Right lobe of liver (tissue), 6 donors: Measurements from ENCODE around the gene SPTLC3. TPM values are rescaled to one million over a fixed set of nuclear protein-coding genes. Genes with fewer than 3 reads are reported as not detected.
A peak's percentile ranks its signal among the peaks of the same experiment; 100 is the strongest.

Source experiments
- ATAC-seq, 4 donors: fragments of 200-7000 bp; cut with Tn5 transposase; one replicate each; pipeline ENCODE4 v1.9.1; 2020; ENCODE audit warnings: mild to moderate bottlenecking in 4 of 4, moderate library complexity in 4 of 4
- DNase-seq, 3 donors: peaks; one replicate each; pipeline ENCODE4 v3.0.0-alpha.2; 2020
- H3K27ac ChIP-seq, 3 donors: fragments of 200-600 bp; one replicate each; pipeline ENCODE4 v1.8.0; 2022
- H3K27me3 ChIP-seq, 2 donors: fragments of 200-600 bp; one replicate each; pipeline ENCODE4 v1.8.0; 2022
- H3K36me3 ChIP-seq, 4 donors: fragments of 200-600 bp; sonication (generic) in 1 of 4; one replicate each; pipeline versions ENCODE4 v1.5.1 to v1.8.0; 2017 to 2022; ENCODE audit warnings: control low read depth in 1 of 4
- H3K4me1 ChIP-seq, 4 donors: fragments of 200-600 bp; sonication (generic) in 1 of 4; one replicate each; pipeline versions ENCODE4 v1.5.1 to v1.8.0; 2017 to 2022; ENCODE audit warnings: control low read depth in 1 of 4
- H3K4me3 ChIP-seq, 3 donors: fragments of 200-600 bp; one replicate each; pipeline ENCODE4 v1.8.0; 2022
- H3K9me3 ChIP-seq, 4 donors: fragments of 200-600 bp; sonication (generic) in 1 of 4; one replicate each; pipeline versions ENCODE4 v1.5.1 to v1.8.0; 2017 to 2022; ENCODE audit warnings: control low read depth in 1 of 4
- POLR2A ChIP-seq: fragments of 450-650 bp; IDR thresholded peaks from one replicate; pipeline ENCODE4 v1.6.1; 2017; ENCODE audit warnings: antibody characterized with exemption, mild to moderate bottlenecking
- whole genome bisulfite sequencing: methylation state at CpG from one replicate; pipeline ENCODE4 v1.1.6; 2018; ENCODE audit warnings: low coverage, low lambda C conversion rate; ENCODE audit not compliant: insufficient coverage; ENCODE audit errors: missing lambda C conversion rate; 5-methylcytosine and 5-hydroxymethylcytosine counted together
- intact Hi-C, 2 donors: fragments of 100-400 bp; cut with DNase I; formaldehyde crosslinking; loops; one replicate each; pipeline versions ENCODE4 v1.11.2 to v1.14.1; 2022
- total RNA-seq, 6 experiments: library from RNA; depleted of rRNA in 2 of 6; stranded (reverse); fragments of >200 nt in 2 of 6; fragmentation: NEBNext Ultra II Directional in 3 of 6; extraction: Animal tissue kit (Norgen Biotek cat#: 25700) in 3 of 6; gene quantifications; one replicate each; pipeline versions ENCODE4 v1.1.0 to v1.2.4, GENCODE V29; 2016 to 2023
- TF ChIP-seq, protein P1 (sequence below), 4 donors: fragments of 200-600 bp in 3 of 4; fragments of 450-650 bp in 1 of 4; IDR thresholded peaks; one replicate each; pipeline versions ENCODE4 v1.5.1 to v1.8.0; 2016 to 2022; ENCODE audit warnings: antibody characterized with exemption in 4 of 4, mild to moderate bottlenecking in 2 of 4
- donor health status: DM: no; HTN: yes; CAD: no.
- donor health status: DM: no; HTN: no; CAD: no.
- donor health status: DM: no; HTN: no; CAD: no.
- donor health status: DM: no; HTN: yes; CAD: no.
- donor health status: DM: no; HTN: yes; CAD: no.

The SPTLC3 gene
- total RNA-seq, 6 experiments from 2014 or later: 16.4 to 25.6 (median 24.8) TPM

DNA sequence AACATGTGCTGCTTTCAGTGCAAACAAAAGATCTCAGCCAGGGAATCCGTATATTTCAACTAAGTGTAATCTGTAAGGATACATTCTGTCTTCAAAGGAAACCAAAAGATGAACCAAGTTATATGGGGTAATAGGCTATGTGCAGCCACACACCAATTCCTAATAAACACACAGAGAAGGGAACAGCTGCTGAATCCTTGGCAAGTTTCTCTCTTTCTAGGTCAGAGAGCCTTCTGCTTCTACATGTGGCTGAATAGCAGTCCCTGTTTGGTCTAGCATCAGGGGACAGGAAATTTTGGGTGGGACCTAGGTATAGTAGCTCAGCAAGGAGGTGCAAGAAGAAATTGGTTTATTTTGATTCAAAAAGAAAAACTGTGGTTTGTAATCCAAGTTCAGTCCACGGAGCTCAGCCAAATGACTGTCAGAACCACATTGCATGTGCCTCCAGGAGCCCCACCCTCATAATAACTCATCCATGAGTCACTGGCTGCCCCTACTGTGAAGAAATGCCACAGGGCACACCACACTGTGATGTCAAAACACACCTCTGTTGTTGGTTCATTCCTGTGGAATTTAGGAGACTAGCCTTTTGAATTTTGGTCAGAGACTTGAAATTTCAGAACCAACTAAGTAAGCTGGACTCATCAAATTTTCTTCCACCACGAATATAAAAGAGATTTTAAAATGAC is 21.1 kb downstream of the SPTLC3 start:
- Histone ChIP-seq H3K27ac (no peak overlapping the region), H3K4me3 (no peak overlapping the region), H3K27me3 (no peaks in the 10 kb centered on the region), H3K4me1 (peaks cover 0 to 3% (median 0%) of the 10 kb centered on the region in 4 donors), H3K36me3 (no peaks in the 10 kb centered on the region), H3K9me3 (no peaks in the 10 kb centered on the region)
- WGBS: 60% methylated on average over 3 of the region's 3 CpGs
- intact Hi-C loops: no loop called here
- ATAC-seq: peak in 1 of 4 donors; percentile 65
- TF ChIP-seq, protein P1, sequence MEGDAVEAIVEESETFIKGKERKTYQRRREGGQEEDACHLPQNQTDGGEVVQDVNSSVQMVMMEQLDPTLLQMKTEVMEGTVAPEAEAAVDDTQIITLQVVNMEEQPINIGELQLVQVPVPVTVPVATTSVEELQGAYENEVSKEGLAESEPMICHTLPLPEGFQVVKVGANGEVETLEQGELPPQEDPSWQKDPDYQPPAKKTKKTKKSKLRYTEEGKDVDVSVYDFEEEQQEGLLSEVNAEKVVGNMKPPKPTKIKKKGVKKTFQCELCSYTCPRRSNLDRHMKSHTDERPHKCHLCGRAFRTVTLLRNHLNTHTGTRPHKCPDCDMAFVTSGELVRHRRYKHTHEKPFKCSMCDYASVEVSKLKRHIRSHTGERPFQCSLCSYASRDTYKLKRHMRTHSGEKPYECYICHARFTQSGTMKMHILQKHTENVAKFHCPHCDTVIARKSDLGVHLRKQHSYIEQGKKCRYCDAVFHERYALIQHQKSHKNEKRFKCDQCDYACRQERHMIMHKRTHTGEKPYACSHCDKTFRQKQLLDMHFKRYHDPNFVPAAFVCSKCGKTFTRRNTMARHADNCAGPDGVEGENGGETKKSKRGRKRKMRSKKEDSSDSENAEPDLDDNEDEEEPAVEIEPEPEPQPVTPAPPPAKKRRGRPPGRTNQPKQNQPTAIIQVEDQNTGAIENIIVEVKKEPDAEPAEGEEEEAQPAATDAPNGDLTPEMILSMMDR (IDR thresholded peaks at IDR 0.05): no peak
- TF ChIP-seq POLR2A: no peak
- DNase-seq: no peak

DNA sequence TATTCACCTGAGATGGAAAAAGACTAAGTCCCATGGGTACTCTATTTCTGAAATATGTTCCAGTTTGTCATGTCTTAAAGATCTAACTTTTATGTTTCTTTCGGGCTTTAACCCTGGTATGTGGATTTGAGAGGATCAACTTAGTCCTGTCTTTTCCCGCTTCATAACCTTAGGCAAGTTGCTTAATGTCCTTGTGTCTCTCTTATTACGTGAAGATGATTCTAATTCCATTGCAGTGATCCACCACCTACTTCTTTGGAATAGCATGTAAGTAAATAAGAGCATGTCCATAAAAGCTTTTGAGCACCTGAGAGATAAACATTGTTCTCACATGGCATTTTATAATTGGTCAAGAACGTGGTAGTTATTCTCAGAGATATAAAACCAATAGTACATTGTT is 23.0 kb downstream of the SPTLC3 start:
- Histone ChIP-seq H3K9me3 (no peaks in the 10 kb centered on the region), H3K36me3 (no peaks in the 10 kb centered on the region), H3K27me3 (no peaks in the 10 kb centered on the region), H3K27ac (no peak overlapping the region), H3K4me3 (no peak overlapping the region), H3K4me1 (peaks cover 0 to 9% (median 0%) of the 10 kb centered on the region in 4 donors)
- WGBS: 95% methylated on average over 4 of the region's 4 CpGs
- TF ChIP-seq, protein P1 (IDR thresholded peaks at IDR 0.05): no peak
- no peak for TF ChIP-seq POLR2A
- DNase-seq (no peak), ATAC-seq (no peak)
- intact Hi-C loops: no loop called here

DNA sequence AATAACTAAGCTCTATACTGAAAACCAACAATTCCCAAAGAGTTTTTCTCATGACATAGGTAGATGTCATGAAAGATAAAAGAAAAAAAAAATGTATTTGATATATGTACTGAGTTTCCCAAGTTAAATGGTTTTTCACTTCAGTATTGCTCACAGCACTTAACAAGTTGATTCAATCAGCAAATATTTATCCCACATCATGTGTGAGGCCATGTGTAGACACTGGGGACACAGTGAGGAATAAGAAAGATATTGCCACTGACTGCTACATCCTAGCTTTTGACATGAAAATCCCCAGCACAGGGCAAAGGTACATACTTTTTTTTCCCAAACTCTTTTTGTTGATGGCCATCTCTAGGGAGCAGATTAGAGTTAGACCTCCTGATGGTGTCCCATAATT is 25.3 kb downstream of the SPTLC3 start:
- intact Hi-C loops: no loop called here
- Histone ChIP-seq H3K4me3 (no peak overlapping the region), H3K27ac (no peak overlapping the region), H3K36me3 (no peaks in the 10 kb centered on the region), H3K9me3 (no peaks in the 10 kb centered on the region), H3K4me1 (peaks cover 0 to 9% (median 0%) of the 10 kb centered on the region in 4 donors), H3K27me3 (no peaks in the 10 kb centered on the region)
- TF ChIP-seq POLR2A: no peak
- TF ChIP-seq, protein P1 (IDR thresholded peaks at IDR 0.05): no peak
- peak in 1 of 4 donors; percentile 23 for ATAC-seq
- no peak for DNase-seq

DNA sequence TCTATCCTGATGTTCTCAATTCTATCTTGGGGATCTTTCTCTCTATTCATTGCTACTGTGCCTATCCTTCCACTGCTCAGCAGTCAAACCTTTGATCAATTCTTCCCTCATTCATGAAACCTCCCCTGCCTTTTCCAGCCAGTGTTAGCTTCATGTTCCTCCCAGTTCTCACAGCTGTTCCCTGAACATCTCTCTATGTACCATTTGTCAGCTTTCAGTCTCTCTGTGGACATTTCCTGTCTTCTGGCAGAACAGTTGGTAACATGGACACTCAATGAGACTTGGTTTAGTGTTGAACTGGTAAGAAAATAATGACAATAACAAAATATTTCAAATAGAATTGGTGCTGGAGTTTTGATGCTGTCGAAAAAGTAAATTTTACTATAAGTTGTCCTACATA is 26.2 kb downstream of the SPTLC3 start:
- Histone ChIP-seq H3K27me3 (no peaks in the 10 kb centered on the region), H3K27ac (peak overlapping the region in 1 of 3 donors; percentile 35), H3K4me3 (no peak overlapping the region), H3K9me3 (no peaks in the 10 kb centered on the region), H3K36me3 (no peaks in the 10 kb centered on the region), H3K4me1 (peaks cover 0 to 9% (median 0%) of the 10 kb centered on the region in 4 donors)
- TF ChIP-seq, protein P1 (IDR thresholded peaks at IDR 0.05): no peak
- TF ChIP-seq POLR2A: no peak
- DNase-seq: no peak
- peak in 3 of 4 donors; percentile 16 to 33 (median 27) for ATAC-seq
- WGBS: 94% methylated on average over 1 of the region's 1 CpG
- intact Hi-C loops: no loop called here
